Measurements from ENCODE around the gene FAM174B. TPM values are rescaled to one million over a fixed set of nuclear protein-coding genes. Genes with fewer than 3 reads are reported as not detected.

FAM174B gene
- total RNA-seq, 4 donors from 2014 or later, result 6.6 to 16.5 (median 9.7) TPM

DNA sequence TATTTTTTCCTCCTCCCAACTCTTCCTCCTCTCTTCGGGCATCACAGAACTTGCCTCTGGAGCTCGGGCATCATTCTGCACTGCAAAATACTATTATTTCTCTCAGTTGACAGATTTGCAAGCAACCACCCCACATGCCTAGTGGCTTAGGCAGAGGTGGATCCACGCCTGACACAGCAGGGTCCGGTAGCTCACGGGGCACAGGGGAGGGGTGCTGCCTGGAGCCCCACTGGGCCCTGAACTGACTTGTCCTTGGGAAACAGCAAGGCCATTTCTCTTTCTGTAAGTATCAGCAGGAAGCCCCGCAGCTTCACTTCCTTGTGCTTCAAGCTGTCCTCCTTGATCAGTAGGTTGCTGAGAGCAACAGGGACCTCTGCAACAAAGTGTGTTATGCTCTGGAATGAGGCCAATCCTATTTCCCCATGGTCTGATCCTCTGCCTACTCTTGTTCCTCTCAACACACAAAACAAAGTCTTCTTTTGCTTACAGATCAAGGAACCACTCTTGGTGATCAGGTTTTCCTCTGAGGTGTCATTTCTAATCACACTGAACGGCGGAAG, 69.1 kb downstream of the FAM174B start:
- Histone ChIP-seq H3K27me3 (no peaks in the 10 kb centered on the region), H3K27ac (no peak overlapping the region), H3K4me1 (peaks cover 0 to 5% (median 0%) of the 10 kb centered on the region in 4 donors), H3K4me3 (no peak overlapping the region), H3K36me3 (no peaks in the 10 kb centered on the region), H3K9me3 (no peaks in the 10 kb centered on the region)
- TF ChIP-seq, protein P1, sequence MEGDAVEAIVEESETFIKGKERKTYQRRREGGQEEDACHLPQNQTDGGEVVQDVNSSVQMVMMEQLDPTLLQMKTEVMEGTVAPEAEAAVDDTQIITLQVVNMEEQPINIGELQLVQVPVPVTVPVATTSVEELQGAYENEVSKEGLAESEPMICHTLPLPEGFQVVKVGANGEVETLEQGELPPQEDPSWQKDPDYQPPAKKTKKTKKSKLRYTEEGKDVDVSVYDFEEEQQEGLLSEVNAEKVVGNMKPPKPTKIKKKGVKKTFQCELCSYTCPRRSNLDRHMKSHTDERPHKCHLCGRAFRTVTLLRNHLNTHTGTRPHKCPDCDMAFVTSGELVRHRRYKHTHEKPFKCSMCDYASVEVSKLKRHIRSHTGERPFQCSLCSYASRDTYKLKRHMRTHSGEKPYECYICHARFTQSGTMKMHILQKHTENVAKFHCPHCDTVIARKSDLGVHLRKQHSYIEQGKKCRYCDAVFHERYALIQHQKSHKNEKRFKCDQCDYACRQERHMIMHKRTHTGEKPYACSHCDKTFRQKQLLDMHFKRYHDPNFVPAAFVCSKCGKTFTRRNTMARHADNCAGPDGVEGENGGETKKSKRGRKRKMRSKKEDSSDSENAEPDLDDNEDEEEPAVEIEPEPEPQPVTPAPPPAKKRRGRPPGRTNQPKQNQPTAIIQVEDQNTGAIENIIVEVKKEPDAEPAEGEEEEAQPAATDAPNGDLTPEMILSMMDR (IDR thresholded peaks at IDR 0.05), result no peak
- no peak for TF ChIP-seq EP300 (IDR thresholded peaks at IDR 0.05)
- no peak for TF ChIP-seq POLR2A (IDR thresholded peaks at IDR 0.05)
- DNase-seq (ENCODE audit: low spot score in 2 of 2), result no peak
- 77 to 79% methylated on average over 8 of the region's 8 CpGs for WGBS, 2 donors

DNA sequence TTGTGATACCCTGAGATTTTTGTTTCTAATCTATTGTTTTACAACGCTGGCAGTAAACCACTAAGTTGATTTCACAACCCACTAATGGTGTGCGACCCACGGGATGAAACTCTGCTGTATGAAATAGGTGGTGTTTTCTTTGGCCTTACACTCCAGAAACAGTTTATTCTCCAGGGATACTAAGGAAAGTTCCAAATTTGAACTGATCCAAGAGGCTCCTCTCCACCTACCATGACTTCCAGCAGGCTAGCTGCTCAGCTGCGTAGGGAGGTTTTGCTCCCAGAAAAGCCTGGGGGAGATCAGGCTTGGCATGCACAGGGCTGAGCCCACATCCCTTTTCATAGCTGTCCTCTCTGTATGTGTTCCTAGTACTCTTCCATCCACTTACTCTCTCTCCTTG, 71.5 kb downstream of the FAM174B start:
- H3K36me3 ChIP-seq, result no peaks in the 10 kb centered on the region
- TF ChIP-seq POLR2A (IDR thresholded peaks at IDR 0.05) (no peak), EP300 (IDR thresholded peaks at IDR 0.05) (peak in 1 of 2 donors; percentile 53)
- TF ChIP-seq, protein P1 (IDR thresholded peaks at IDR 0.05), result no peak
- no peak overlapping the region for H3K4me3 ChIP-seq
- peaks cover 0 to 5% (median 0%) of the 10 kb centered on the region in 4 donors for H3K4me1 ChIP-seq
- DNase-seq (ENCODE audit: low spot score in 2 of 2), result no peak
- no peaks in the 10 kb centered on the region for H3K9me3 ChIP-seq
- 60 to 63% methylated on average over 4 of the region's 4 CpGs for WGBS, 2 donors
- no peak overlapping the region for H3K27ac ChIP-seq
- no peaks in the 10 kb centered on the region for H3K27me3 ChIP-seq

DNA sequence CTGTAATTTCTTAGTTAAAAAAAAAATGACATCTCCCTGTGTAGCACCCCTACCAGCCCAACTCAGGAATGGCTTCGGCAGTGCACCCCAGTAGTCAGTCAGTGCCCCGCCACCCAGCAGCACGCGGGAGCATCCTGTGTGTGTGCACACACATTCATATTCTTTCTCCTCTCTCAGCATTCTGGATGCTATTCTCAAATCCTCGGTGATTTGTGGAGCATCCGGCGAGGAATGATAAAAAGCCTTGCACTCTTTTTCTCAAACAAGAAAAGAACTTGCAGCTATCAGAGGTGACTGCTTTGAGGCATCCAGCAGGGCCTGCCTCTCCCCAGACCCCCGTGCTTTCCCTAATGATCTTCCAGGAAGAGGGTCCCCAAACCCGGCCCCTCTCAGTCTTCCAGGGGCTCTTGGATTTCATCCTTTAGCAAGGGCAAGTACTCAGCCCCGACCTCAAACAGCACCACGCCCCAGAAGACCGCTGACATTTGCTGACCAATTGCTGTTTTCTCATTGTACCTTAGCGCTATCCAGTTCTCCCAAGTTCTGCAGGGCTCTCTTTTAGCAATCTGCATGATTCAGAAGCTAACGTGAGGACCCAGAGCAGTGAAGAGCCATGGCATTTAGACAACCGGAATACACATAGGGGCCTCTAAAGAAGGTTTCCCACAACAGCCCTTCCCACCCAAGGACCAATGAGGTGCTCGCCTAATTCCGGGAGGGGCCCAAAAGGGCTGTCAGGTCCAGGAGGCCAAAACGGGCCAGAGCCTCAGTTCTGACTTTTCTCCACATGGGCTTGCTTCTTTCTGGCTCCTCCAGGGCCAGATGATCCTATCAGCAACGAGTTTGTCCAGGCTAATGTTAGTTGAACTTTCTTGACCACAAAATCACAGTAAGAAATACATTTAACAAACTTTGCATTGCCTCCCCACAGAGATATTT, 72.2 kb downstream of the FAM174B start:
- H3K27ac ChIP-seq, result no peak overlapping the region
- DNase-seq (ENCODE audit: low spot score in 2 of 2), result no peak

DNA sequence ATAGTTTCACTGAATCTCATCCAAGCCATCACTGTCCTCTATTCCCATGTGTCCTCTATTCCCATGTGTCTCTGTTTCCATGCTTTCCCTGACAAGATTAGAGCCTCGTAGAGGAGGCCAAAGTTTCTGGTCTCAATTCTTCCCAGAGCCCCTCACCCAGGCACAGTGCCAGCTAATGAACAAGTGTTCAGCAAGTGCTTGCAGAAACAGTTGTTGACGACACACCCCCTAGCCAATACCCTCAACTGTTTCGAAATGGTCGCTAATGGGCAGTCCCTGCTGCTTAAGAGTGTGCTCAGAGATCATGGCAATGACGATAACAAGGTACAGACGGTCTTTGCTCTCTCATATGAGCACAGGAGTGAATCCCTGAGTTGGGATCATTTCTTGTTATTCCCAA, 73.4 kb downstream of the FAM174B start:
- TF ChIP-seq, protein P1 (IDR thresholded peaks at IDR 0.05), result no peak
- TF ChIP-seq EP300 (IDR thresholded peaks at IDR 0.05) (no peak), POLR2A (IDR thresholded peaks at IDR 0.05) (no peak)
- no peak for DNase-seq (ENCODE audit: low spot score in 2 of 2)
- H3K4me3 ChIP-seq, result no peak overlapping the region
- WGBS, 2 donors, result 79 to 83% methylated on average over 6 of the region's 6 CpGs
- peaks cover 0 to 5% (median 0%) of the 10 kb centered on the region in 4 donors for H3K4me1 ChIP-seq
- no peak overlapping the region for H3K27ac ChIP-seq
- H3K9me3 ChIP-seq, result no peaks in the 10 kb centered on the region
- no peaks in the 10 kb centered on the region for H3K27me3 ChIP-seq
- H3K36me3 ChIP-seq, result no peaks in the 10 kb centered on the region

More for the DNA sequence above, 72.2 kb downstream of the FAM174B start:
- WGBS, 2 donors, result 76 to 79% methylated on average over 19 of the region's 19 CpGs
- H3K36me3 ChIP-seq, result no peaks in the 10 kb centered on the region
- TF ChIP-seq, protein P1 (IDR thresholded peaks at IDR 0.05), result no peak
- TF ChIP-seq EP300 (IDR thresholded peaks at IDR 0.05), result no peak
- TF ChIP-seq POLR2A (IDR thresholded peaks at IDR 0.05), result no peak
- no peaks in the 10 kb centered on the region for H3K27me3 ChIP-seq
- H3K9me3 ChIP-seq, result no peaks in the 10 kb centered on the region
- H3K4me1 ChIP-seq, result peaks cover 0 to 5% (median 0%) of the 10 kb centered on the region in 4 donors
- H3K4me3 ChIP-seq, result no peak overlapping the region

DNA sequence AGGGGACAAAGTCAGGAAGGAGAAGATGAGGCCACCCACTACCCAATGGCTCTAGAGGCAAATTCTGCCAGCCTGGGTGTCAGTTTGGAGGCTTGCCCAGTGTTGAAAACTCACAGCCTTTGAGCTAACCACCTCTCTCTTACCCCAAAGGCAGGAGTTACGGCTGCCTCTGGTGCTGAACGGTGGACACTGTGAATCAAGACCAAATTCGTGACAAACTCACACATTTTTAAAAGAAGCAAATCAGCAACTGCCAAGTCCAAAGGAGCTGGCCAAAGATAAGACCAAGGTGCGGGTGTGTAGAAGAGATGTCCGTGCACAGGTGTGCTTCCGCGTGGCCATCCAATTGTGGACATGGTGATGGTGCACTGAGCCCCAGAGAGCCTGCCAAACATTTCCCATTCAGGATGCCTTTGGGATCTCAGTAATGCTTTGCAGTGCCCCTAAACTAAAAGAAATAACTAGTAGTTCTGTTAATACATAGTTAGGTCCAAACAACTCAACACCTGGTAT, 74.6 kb downstream of the FAM174B start:
- WGBS, 2 donors, result 94 to 95% methylated on average over 7 of the region's 7 CpGs
- Histone ChIP-seq H3K36me3 (no peaks in the 10 kb centered on the region), H3K4me3 (no peak overlapping the region), H3K27me3 (no peaks in the 10 kb centered on the region), H3K4me1 (peaks cover 0 to 5% (median 0%) of the 10 kb centered on the region in 4 donors), H3K9me3 (no peaks in the 10 kb centered on the region), H3K27ac (no peak overlapping the region)
- DNase-seq (ENCODE audit: low spot score in 2 of 2), result no peak
- TF ChIP-seq EP300 (IDR thresholded peaks at IDR 0.05) (no peak), POLR2A (IDR thresholded peaks at IDR 0.05) (no peak)
- TF ChIP-seq, protein P1 (IDR thresholded peaks at IDR 0.05), result no peak

Measured in tibial nerve (tissue), 4 donors.